HT1080 (cell line): ENCODE measurements around the gene MRPS30. TPM values are rescaled to one million over a fixed set of nuclear protein-coding genes. Genes with fewer than 3 reads are reported as not detected.
"Not testable (repeated sequence)": the region's sequence is repeated elsewhere in the genome, so short reads cannot be mapped to it uniquely, and the experiment has no call there.

Source experiments
- DNase-seq: peaks from one replicate; pipeline ENCODE4 v3.0.0-alpha.2; 2015; ENCODE audit warnings: low read depth
- total RNA-seq: library from RNA; depleted of rRNA; stranded (reverse); fragments of >200 nt; shearing (Covaris generic); gene quantifications from 2 replicates; pipeline ENCODE4 v1.2.3, GENCODE V29; 2014

The MRPS30 gene
- total RNA-seq, 1 experiment from 2014 or later: 131 TPM

DNA sequence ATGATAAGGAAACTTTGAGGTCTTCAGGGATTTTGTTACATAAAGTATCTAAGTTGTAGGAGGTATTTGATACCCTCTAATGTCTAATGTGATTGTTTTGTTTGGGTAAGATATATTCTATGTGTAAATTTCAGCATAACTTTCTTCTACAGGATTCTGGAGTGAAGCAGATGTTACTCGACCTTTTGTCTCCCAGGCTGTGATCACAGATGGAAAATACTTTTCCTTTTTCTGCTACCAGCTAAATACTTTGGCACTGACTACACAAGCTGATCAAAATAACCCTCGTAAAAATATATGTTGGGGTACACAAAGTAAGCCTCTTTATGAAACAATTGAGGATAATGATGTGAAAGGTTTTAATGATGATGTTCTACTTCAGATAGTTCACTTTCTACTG lies 6.0 kb downstream of the MRPS30 start:
- no peak for DNase-seq

DNA sequence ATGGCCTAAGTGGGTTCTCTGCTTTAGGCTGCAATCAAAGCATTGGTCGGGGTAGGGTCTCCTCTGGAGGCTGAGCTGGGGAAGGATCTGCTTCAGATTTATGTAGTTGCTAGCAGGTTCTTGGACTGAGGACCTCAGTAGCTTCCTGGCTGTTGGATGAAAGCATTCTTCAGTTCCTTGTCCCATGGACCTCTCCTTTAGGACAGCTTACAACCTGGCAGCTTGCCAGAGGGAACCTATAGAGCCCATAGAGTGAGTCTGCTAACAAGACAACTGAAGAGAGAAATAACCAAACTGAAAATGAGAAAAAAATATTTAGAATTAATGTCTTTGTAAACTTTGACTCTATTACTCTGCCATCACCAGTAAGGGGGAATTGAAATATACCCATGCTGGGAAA lies 12.4 kb downstream of the MRPS30 start:
- no peak for DNase-seq

GRCh38 chr5:44824662-44825061 lies 15.9 kb downstream of the MRPS30 start:
- DNase-seq: not testable (repeated sequence)

- no peak for DNase-seq
These were observed 18.9 kb downstream of the MRPS30 start for GRCh38 chr5:44827681-44828080.

- DNase-seq: no peak
These were observed 20.0 kb downstream of the MRPS30 start for GRCh38 chr5:44828719-44829118.

DNA sequence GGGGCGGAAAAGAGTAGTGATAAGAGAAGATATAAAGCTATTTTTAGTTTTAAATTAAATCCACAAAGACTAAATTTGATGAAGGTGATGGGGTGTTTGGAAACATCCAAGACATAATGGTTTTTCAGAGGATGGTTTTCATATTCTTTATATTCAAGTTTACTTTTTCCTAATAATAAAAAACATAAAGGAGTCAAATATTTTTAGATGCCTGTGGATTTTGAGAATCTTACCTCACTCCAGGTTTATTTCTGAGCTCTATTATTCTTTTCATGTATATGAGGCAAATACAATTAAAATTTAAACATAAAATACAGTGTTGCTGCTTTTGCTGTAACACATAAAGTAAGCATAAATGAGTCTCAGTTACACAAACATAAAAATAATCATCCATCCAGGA lies 22.2 kb downstream of the MRPS30 start:
- no peak for DNase-seq

DNA sequence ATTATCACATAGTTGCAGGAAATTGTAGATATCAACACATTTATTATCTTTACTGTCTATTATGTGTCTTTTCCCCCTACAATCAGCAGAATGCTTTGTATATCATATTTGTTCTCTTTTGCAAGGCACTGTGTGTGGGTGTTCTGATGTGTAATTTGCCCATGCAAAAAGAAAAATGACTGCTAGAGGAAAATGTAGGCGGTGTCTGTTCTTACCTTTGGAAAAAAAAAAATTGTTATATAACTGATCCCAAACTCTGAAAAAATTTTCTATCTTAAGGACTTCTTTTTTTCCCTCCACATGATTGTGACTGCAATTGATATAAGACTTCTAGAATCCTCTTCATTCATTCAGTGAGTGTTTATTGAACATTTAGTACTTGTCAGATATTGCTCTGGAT lies 24.5 kb downstream of the MRPS30 start:
- DNase-seq: no peak

DNA sequence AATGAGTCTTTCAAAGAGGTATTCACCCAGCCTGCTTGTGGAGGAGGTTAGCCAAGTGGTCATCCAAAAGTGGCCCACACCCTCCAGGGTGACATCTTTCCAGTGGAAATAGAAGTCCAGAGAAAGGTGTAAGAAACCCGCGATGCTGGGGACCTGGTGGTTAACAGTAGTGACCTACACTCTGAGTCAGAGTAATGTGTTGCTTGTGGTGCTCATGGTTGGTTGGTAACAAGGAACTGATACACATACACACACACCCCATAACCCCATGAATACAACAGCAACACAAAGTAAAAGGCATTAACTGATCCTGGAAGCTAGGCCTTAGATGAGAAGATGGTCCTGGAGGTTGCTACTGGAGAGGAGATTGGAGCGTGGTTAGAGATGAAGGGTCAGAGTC lies 26.9 kb downstream of the MRPS30 start:
- peak; percentile 4 for DNase-seq

DNA sequence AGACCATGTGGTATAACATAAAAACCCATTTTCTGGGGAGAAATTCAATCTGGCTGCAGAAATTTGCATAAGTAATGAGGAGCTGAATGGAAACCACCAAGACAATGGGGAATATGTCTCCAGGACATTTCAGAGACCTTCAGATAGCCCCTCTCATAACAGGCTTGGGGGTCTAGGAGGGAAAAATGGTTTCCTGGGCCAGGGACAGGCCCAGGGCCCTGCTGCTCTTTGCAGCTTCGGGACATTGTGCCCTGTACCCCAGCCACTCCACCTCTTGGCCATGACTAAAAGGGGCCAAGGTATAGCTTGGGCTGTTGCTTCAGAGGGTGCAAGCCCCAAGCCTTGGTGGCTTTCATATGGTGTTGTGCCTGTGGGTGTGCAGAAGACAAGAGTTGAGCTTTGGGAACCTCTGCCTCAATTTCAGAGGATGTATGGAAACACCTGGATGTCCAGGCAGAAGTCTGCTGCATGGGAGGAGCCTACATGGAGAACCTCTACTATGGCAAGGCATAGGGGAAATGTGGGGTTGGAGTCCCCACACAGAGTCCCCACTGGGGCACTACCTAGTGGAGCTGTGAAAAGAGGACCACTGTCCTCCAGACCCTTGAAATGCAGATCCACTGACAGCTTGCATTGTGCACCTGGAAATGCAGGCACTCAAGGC lies 30.4 kb downstream of the MRPS30 start:
- no peak for DNase-seq

DNA sequence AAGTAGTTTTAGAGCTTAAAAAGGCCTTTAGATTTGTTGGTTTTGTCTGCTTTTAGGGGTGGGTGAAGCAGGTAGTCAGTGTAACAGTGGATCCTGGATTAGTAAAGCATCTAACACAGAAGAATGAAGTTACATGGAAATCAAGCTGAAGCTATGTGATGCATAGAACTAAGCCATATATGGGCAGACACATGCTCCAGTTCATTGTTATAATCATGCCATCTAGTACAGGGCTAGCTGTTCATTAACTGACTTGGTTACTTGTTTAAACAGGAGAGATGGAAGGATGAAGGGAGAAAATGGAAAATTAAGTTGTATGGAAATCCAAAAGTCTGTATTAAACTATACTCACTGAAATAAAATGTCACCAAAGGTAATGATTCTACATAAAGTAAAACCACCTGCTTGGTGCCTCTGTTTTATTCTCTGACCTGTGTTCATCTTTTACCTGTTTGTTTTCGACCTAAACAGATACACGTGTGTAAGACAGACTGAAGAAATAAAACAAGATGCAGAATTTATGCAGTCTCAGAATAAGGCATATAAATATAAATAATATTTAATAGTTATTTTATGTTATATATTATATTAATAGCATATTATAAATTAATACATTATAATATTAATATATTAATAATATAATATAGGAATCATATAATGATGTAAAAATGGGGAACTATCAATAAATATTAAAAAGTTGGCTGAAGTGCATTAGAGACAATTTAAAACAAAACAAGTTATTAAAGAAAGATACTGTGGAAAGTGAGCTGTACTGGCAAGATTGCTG lies 33.9 kb downstream of the MRPS30 start:
- DNase-seq: no peak

GRCh38 chr5:44844744-44845143 lies 36.0 kb downstream of the MRPS30 start:
- DNase-seq: no peak

GRCh38 chr5:44845777-44846176 lies 37.0 kb downstream of the MRPS30 start:
- DNase-seq: no peak

- no peak for DNase-seq
These were observed 38.6 kb downstream of the MRPS30 start for GRCh38 chr5:44847206-44847852.

- DNase-seq: no peak
These were observed 51.5 kb downstream of the MRPS30 start for GRCh38 chr5:44860267-44860666.

DNA sequence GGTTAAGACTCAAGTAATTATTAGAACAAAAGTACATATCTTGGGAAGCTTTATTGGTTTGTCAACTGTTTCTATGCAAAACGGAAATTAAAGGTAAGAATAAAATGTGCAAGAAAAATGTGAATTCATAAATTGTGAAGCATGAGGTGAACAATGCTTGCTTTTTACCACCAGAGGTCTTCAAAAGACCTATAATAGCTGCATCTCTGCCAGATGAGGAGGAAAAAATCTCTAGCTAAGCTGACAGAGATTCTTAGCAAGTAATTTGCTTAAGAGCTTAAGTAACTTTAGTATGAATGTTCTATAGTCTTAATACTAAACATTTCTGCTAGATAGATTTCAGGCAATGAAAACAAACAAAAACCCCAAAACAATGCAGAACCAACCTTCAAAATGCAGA lies 54.1 kb downstream of the MRPS30 start:
- DNase-seq: peak; percentile 25
